Transverse colon (tissue), 4 donors: Measurements from ENCODE around the gene CDKN1A. TPM values are rescaled to one million over a fixed set of nuclear protein-coding genes. Genes with fewer than 3 reads are reported as not detected.
"Not testable (repeated sequence)": the region's sequence is repeated elsewhere in the genome, so short reads cannot be mapped to it uniquely, and the experiment has no call there.

Source experiments
- DNase-seq: peaks from one replicate; pipeline ENCODE4 v3.0.0-alpha.2; 2019
- H3K27ac ChIP-seq, 4 donors: fragments of 200-600 bp; sonication (generic); 2 replicates each; pipeline ENCODE4 v1.5.1; 2016 to 2018; ENCODE audit warnings: inconsistent platforms in 4 of 4
- H3K27me3 ChIP-seq: fragments of 200-600 bp; sonication (generic); 2 replicates; pipeline ENCODE4 v1.5.1; 2017; ENCODE audit warnings: inconsistent platforms
- H3K36me3 ChIP-seq, 4 donors: fragments of 200-600 bp; sonication (generic); 2 replicates each; pipeline ENCODE4 v1.5.1; 2017 to 2019; ENCODE audit warnings: inconsistent platforms in 4 of 4
- H3K4me1 ChIP-seq, 4 donors: fragments of 200-600 bp; sonication (generic); 2 replicates each; pipeline ENCODE4 v1.5.1; 2017 to 2020; ENCODE audit warnings: inconsistent platforms in 4 of 4
- H3K4me3 ChIP-seq, 4 donors: fragments of 200-600 bp; sonication (generic); 1 replicate in 1 of 4; 2 replicates in 3 of 4; pipeline versions ENCODE4 v1.5.1 to v1.6.1; 2017 to 2019; ENCODE audit warnings: inconsistent platforms in 4 of 4
- H3K9me3 ChIP-seq, 2 donors: fragments of 200-600 bp; sonication (generic); 2 replicates each; pipeline ENCODE4 v1.5.1; 2017 to 2019; ENCODE audit warnings: inconsistent platforms in 2 of 2
- CTCF ChIP-seq, 5 experiments: fragments of 200-600 bp in 3 of 5; fragments of 450-650 bp in 2 of 5; sonication (generic) in 3 of 5; IDR thresholded peaks; 1 replicate in 2 of 5; 2 replicates in 3 of 5; pipeline ENCODE4 v1.5.1; 2016 to 2017; ENCODE audit warnings: antibody characterized with exemption in 5 of 5, inconsistent platforms in 3 of 5, mild to moderate bottlenecking in 2 of 5, moderate library complexity in 1 of 5
- EP300 ChIP-seq: sonication (generic); formaldehyde crosslinking; IDR thresholded peaks from one replicate; pipeline ENCODE4 v1.6.1; 2017; ENCODE audit warnings: antibody characterized with exemption, low read depth
- POLR2A ChIP-seq: fragments of 450-650 bp; IDR thresholded peaks from one replicate; pipeline ENCODE4 v1.6.1; 2016; ENCODE audit warnings: antibody characterized with exemption, mild to moderate bottlenecking, moderate library complexity
- POLR2AphosphoS5 ChIP-seq, 3 donors: sonication (generic); formaldehyde crosslinking; IDR thresholded peaks; one replicate each; pipeline ENCODE4 v1.6.1; 2016; ENCODE audit warnings: antibody characterized with exemption in 3 of 3
- WGBS, 2 donors: methylation state at CpG; one replicate each; pipeline ENCODE4 v1.1.5; 2018; ENCODE audit warnings: low coverage in 1 of 2; 5-methylcytosine and 5-hydroxymethylcytosine counted together
- in situ Hi-C, 4 donors: fragments of 200-750 bp; cut with MboI; loops; one replicate each; pipeline versions ENCODE4 v1.15.0 to v1.15.1; 2017; ENCODE audit warnings: low sequenced_read_pairs in 3 of 4, low pct_ligation_motif_present in 1 of 4, low pct_unique_long_range_greater_than_20kb in 1 of 4
- intact Hi-C: fragments of 100-400 bp; cut with DNase I; formaldehyde crosslinking; loops from one replicate; pipeline ENCODE4 v1.15.1; 2023; ENCODE audit warnings: low total_unique reads
- total RNA-seq, 4 donors: library from RNA; depleted of rRNA; stranded (reverse); fragments of >200 nt; gene quantifications; one replicate each; pipeline ENCODE4 v1.1.0, GENCODE V29; 2016

Gene CDKN1A
- total RNA-seq, 4 donors from 2014 or later, result 34.6 to 613 (median 264) TPM

GRCh38 chr6:36703982-36704381 lies 25.5 kb downstream of the CDKN1A start:
- intact Hi-C loops (no loop called here), in situ Hi-C loops (loop anchor here in 1 of 4 donors (25.0 kb wide), 1 partner anchor 292 kb away; no protein-coding TSS in a partner anchor)
- no peaks in the 10 kb centered on the region for H3K27me3 ChIP-seq
- H3K27ac ChIP-seq, result no peak overlapping the region
- no peak for DNase-seq
- H3K4me3 ChIP-seq, result no peak overlapping the region
- H3K9me3 ChIP-seq, result no peaks in the 10 kb centered on the region
- H3K4me1 ChIP-seq, result no peaks in the 10 kb centered on the region
- no peaks in the 10 kb centered on the region for H3K36me3 ChIP-seq
- TF ChIP-seq POLR2A, result no peak
- no peak for TF ChIP-seq CTCF (IDR thresholded peaks at IDR 0.05)
- no peak for TF ChIP-seq POLR2AphosphoS5 (IDR thresholded peaks at IDR 0.05)
- no peak for TF ChIP-seq EP300
- 98% methylated on average over 18 of the region's 18 CpGs; no CpG with 5 or more reads in 1 of the 2 donors for WGBS, 2 donors

GRCh38 chr6:36704961-36705577 lies 26.6 kb downstream of the CDKN1A start:
- H3K27ac ChIP-seq, H3K4me1 ChIP-seq, H3K9me3 ChIP-seq, intact Hi-C loops, DNase-seq, H3K36me3 ChIP-seq, H3K4me3 ChIP-seq, H3K27me3 ChIP-seq: not testable (repeated sequence)
- WGBS, 2 donors, result 80 to 83% methylated on average over 5 to 7 of the region's 7 CpGs
- in situ Hi-C loops, result loop anchor here in 1 of 4 donors (25.0 kb wide), 1 partner anchor 293 kb away; no protein-coding TSS in a partner anchor

GRCh38 chr6:36706339-36706738 lies 27.8 kb downstream of the CDKN1A start:
- 48% methylated on average over 1 of the region's 1 CpG; no CpG with 5 or more reads in 1 of the 2 donors for WGBS, 2 donors
- Histone ChIP-seq H3K36me3 (no peaks in the 10 kb centered on the region), H3K4me3 (no peak overlapping the region), H3K4me1 (no peaks in the 10 kb centered on the region), H3K9me3 (no peaks in the 10 kb centered on the region), H3K27me3 (no peaks in the 10 kb centered on the region), H3K27ac (no peak overlapping the region)
- DNase-seq, result no peak
- in situ Hi-C loops (loop anchor here in 1 of 4 donors (25.0 kb wide), 1 partner anchor 294 kb away; no protein-coding TSS in a partner anchor), intact Hi-C loops (no loop called here)
- TF ChIP-seq CTCF (IDR thresholded peaks at IDR 0.05) (no peak), POLR2AphosphoS5 (IDR thresholded peaks at IDR 0.05) (no peak), POLR2A (no peak), EP300 (no peak)

- no peak for DNase-seq
- H3K27me3 ChIP-seq, result no peaks in the 10 kb centered on the region
- TF ChIP-seq POLR2A (no peak), CTCF (IDR thresholded peaks at IDR 0.05) (no peak), POLR2AphosphoS5 (IDR thresholded peaks at IDR 0.05) (no peak), EP300 (no peak)
- intact Hi-C loops, result no loop called here
- no peaks in the 10 kb centered on the region for H3K9me3 ChIP-seq
- 73 to 86% methylated on average over 4 of the region's 4 CpGs for WGBS, 2 donors
- peaks cover 0 to 6% (median 0%) of the 10 kb centered on the region in 4 donors for H3K4me1 ChIP-seq
- H3K27ac ChIP-seq, result no peak overlapping the region
- H3K36me3 ChIP-seq, result no peaks in the 10 kb centered on the region
- no peak overlapping the region for H3K4me3 ChIP-seq
- in situ Hi-C loops, result loop anchor here in 1 of 4 donors (25.0 kb wide), 1 partner anchor 301 kb away; no protein-coding TSS in a partner anchor
Measured at GRCh38 chr6:36712816-36713215, 34.3 kb downstream of the CDKN1A start.

- Histone ChIP-seq H3K4me3 (no peak overlapping the region), H3K27me3 (no peaks in the 10 kb centered on the region), H3K36me3 (no peaks in the 10 kb centered on the region), H3K4me1 (peaks cover 0 to 6% (median 0%) of the 10 kb centered on the region in 4 donors), H3K9me3 (no peaks in the 10 kb centered on the region), H3K27ac (no peak overlapping the region)
- no peak for DNase-seq
- in situ Hi-C loops (loop anchor here in 1 of 4 donors (25.0 kb wide), 1 partner anchor 302 kb away; no protein-coding TSS in a partner anchor), intact Hi-C loops (no loop called here)
- no peak for TF ChIP-seq POLR2AphosphoS5 (IDR thresholded peaks at IDR 0.05)
- no peak for TF ChIP-seq CTCF (IDR thresholded peaks at IDR 0.05)
- TF ChIP-seq EP300, result no peak
- no peak for TF ChIP-seq POLR2A
- WGBS, 2 donors, result 82% methylated on average over 8 of the region's 8 CpGs; no CpG with 5 or more reads in 1 of the 2 donors
Measured at GRCh38 chr6:36713846-36714245, 35.3 kb downstream of the CDKN1A start.
